Activated CD4-positive, alpha-beta memory T cell treated with anti-CD3 and anti-CD28 coated beads for 36 hours (primary cell): Measurements from ENCODE around the gene DNAH9. TPM values are rescaled to one million over a fixed set of nuclear protein-coding genes. Genes with fewer than 3 reads are reported as not detected.

ENCODE experiments used
- CTCF ChIA-PET: fragments of 350-600 bp; sonication (Branson Sonifier 250); formaldehyde crosslinking; loops from one replicate; lab custom pipeline; 2021; ENCODE audit warnings: antibody characterized with exemption, inconsistent platforms; lab: Charles Lee
- POLR2A ChIA-PET: fragments of 350-600 bp; sonication (Branson Sonifier 250); formaldehyde crosslinking; loops from one replicate; lab custom pipeline; 2021; ENCODE audit warnings: antibody characterized with exemption; lab: Charles Lee
- DNase-seq: peaks from one replicate; pipeline ENCODE4 v3.0.0-alpha.2; 2020
- H3K27ac Mint-ChIP-seq: one replicate; pipeline ENCODE4 v1.8.0; 2021; ENCODE audit warnings: mixed read lengths
- H3K27me3 Mint-ChIP-seq: one replicate; pipeline ENCODE4 v1.8.0; 2021; ENCODE audit warnings: mixed read lengths
- H3K36me3 Mint-ChIP-seq: one replicate; pipeline ENCODE4 v1.8.0; 2021; ENCODE audit warnings: mixed read lengths
- H3K4me1 Mint-ChIP-seq: one replicate; pipeline ENCODE4 v1.8.0; 2021; ENCODE audit warnings: low read depth, mixed read lengths
- H3K4me3 Mint-ChIP-seq: one replicate; pipeline ENCODE4 v1.8.0; 2021; ENCODE audit warnings: mild to moderate bottlenecking, mixed read lengths
- H3K9me3 Mint-ChIP-seq: one replicate; pipeline ENCODE4 v1.8.0; 2021; ENCODE audit warnings: mixed read lengths
- intact Hi-C: fragments of 100-400 bp; cut with micrococcal nuclease; formaldehyde crosslinking; loops from one replicate; pipeline ENCODE4 v1.15.1; 2023
- total RNA-seq, 2 experiments: library from RNA; stranded (reverse); gene quantifications; one replicate each; pipeline ENCODE4 v1.2.3, GENCODE V29; 2021

Gene DNAH9
- total RNA-seq, 2 experiments from 2014 or later = not detected

DNA sequence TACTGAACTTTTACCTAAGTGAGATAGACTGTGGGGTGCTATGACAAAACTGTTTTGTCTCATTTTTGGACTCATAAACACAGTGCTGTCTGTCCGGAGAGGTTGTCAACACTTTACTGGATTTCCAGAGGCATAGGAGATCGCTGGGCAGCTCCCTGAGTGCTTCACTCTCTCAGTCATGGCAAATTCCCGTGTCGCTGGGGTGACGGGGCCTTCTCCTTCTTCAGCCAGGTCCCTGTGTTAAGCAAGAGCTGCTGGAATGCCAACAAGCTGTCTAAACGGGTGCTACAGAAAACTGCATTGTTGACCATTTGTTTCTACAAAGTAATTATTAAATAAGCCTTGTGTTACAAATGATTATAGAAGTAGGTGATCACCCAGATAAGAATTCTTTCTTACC lies 141.6 kb downstream of the DNAH9 start:
- Mint-ChIP-seq H3K4me3 (no peak overlapping the region), H3K9me3 (no peaks in the 10 kb centered on the region), H3K27me3 (no peaks in the 10 kb centered on the region), H3K36me3 (no peaks in the 10 kb centered on the region), H3K4me1 (no peaks in the 10 kb centered on the region), H3K27ac (no peak overlapping the region)
- DNase-seq = no peak
- intact Hi-C loops = no loop called here
- CTCF ChIA-PET = no interaction called here
- POLR2A ChIA-PET = no interaction called here

DNA sequence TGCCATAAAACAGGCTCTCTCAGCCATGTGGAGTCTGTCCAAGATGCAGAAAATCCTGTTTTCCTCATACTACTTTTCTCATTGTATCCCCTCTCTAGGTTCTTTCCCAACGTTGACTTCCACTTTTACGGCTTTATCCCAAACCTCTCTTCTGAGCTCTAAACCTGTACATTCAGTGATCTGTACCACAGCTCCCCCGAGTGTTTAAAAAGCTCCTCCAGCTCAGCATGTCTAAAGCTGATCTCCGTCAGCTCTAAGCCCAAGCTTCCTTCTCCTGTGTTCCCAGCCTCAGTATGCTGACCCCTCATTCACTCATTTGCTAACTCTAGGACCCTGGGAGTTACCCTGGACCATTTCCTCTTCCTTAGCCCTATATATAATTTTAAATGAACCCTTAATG lies 144.6 kb downstream of the DNAH9 start:
- Mint-ChIP-seq H3K9me3 (peaks cover 9% of the 10 kb centered on the region), H3K4me1 (no peaks in the 10 kb centered on the region), H3K27me3 (no peaks in the 10 kb centered on the region), H3K4me3 (no peak overlapping the region), H3K27ac (no peak overlapping the region), H3K36me3 (no peaks in the 10 kb centered on the region)
- ChIA-PET POLR2A (interaction anchor here (0.6 kb wide), 1 partner anchor 118 kb away, joined by 3 read pairs; no protein-coding TSS in a partner anchor), CTCF (interaction anchor here (0.7 kb wide), 1 partner anchor 98 kb away, joined by 3 read pairs; no protein-coding TSS in a partner anchor)
- no peak for DNase-seq
- intact Hi-C loops = no loop called here

DNA sequence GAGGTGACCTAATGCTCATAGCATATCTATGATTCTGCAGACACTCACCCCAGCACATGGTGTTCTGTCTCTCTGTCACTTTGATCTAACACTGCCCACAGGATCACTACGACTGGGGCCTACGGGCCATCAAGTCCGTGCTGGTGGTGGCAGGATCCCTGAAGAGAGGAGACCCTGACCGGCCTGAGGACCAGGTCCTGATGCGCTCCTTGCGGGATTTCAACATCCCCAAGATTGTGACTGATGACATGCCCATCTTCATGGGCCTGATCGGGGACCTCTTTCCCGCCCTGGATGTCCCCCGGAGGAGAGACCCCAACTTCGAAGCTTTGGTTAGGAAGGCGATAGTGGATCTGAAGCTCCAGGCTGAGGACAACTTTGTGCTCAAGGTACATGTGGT lies 146.4 kb downstream of the DNAH9 start:
- Mint-ChIP-seq H3K36me3 (no peaks in the 10 kb centered on the region), H3K27me3 (no peaks in the 10 kb centered on the region), H3K4me1 (no peaks in the 10 kb centered on the region), H3K9me3 (peaks cover 9% of the 10 kb centered on the region), H3K4me3 (no peak overlapping the region), H3K27ac (no peak overlapping the region)
- intact Hi-C loops = no loop called here
- ChIA-PET CTCF (no interaction called here), POLR2A (no interaction called here)
- no peak for DNase-seq

DNA sequence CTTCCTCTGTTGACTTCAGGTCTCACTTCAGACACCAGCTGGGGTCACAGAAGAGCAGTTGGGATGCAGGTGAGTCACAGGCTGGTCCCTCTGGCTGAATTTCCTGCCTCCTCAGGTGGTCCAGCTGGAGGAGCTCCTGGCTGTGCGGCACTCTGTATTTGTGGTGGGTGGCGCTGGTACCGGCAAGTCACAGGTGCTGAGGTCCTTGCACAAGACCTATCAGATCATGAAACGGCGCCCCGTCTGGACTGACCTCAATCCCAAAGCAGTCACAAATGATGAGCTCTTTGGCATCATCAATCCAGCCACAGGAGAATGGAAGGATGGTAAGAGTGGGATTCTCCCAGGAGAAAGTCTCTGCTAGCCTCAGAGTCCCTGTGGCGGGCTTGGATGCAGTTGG lies 149.2 kb downstream of the DNAH9 start:
- Mint-ChIP-seq H3K9me3 (peaks cover 9% of the 10 kb centered on the region), H3K27ac (no peak overlapping the region), H3K27me3 (no peaks in the 10 kb centered on the region), H3K4me1 (no peaks in the 10 kb centered on the region), H3K36me3 (no peaks in the 10 kb centered on the region), H3K4me3 (no peak overlapping the region)
- intact Hi-C loops = no loop called here
- ChIA-PET POLR2A (no interaction called here), CTCF (no interaction called here)
- DNase-seq = no peak

DNA sequence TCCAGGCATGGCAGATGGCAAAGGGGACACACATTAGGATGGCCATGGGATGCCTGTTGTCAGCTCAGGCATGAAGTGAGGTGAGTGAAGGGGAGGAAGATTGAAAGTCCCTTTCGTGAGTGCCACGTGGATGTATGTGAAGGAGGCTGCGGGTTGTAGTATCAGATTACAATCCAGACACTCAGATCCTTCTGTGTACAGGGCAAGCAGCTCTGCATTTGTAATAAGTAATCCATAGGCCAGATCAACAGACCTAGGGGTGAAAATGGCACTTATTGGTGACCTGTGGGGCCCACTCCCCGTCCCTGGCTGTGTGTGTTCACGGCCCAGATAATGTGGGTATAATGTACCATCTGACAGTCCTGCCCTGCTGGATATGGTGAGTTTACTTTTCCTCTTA lies 159.5 kb downstream of the DNAH9 start:
- Mint-ChIP-seq H3K27me3 (no peaks in the 10 kb centered on the region), H3K9me3 (peaks cover 10% of the 10 kb centered on the region), H3K27ac (no peak overlapping the region), H3K4me1 (no peaks in the 10 kb centered on the region), H3K36me3 (peaks cover 1% of the 10 kb centered on the region), H3K4me3 (no peak overlapping the region)
- no peak for DNase-seq
- intact Hi-C loops = no loop called here
- POLR2A ChIA-PET = no interaction called here
- CTCF ChIA-PET = no interaction called here

DNA sequence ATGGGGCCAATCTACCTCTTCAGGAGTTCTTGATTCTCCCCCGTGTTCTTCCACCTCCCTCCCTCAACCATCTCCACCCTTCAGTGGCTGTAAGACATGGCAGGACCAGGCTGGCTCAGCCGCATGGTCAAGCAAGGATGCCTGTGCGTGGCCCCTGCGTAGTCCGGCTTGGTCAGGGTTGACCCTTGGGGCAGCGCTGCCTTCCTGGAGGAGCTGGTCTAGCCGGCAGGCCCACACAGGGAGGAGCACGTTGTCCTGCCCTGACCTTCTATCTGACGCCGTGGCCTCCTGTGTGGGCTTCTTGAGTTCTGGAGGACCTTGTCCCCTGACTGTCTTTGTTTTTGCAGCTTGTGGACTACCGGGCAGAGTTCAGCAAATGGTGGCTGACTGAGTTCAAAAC lies 169.8 kb downstream of the DNAH9 start:
- POLR2A ChIA-PET = no interaction called here
- Mint-ChIP-seq H3K36me3 (no peaks in the 10 kb centered on the region), H3K27ac (no peak overlapping the region), H3K27me3 (no peaks in the 10 kb centered on the region), H3K4me1 (no peaks in the 10 kb centered on the region), H3K4me3 (no peak overlapping the region), H3K9me3 (no peaks in the 10 kb centered on the region)
- DNase-seq = no peak
- intact Hi-C loops = no loop called here
- CTCF ChIA-PET = no interaction called here

DNA sequence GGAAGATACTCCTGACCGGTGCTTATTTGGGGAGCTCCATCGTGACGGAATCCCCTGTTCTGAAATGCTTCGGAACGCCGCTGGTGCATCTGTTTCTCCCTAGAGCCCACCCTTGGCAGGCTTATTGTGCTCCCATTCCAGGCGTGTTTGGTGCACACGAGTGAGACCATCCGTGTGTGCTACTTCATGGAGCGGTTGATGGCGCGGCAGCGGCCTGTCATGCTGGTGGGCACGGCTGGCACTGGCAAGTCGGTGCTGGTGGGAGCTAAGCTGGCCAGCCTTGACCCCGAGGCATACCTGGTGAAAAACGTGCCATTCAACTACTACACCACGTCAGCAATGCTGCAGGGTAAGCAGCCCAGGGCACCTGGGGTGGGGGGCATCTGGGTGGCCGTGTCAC lies 170.7 kb downstream of the DNAH9 start:
- ChIA-PET POLR2A (no interaction called here), CTCF (no interaction called here)
- H3K9me3 Mint-ChIP-seq = no peaks in the 10 kb centered on the region
- intact Hi-C loops = no loop called here
- DNase-seq = no peak
- H3K4me3 Mint-ChIP-seq = no peak overlapping the region
- no peak overlapping the region for H3K27ac Mint-ChIP-seq
- no peaks in the 10 kb centered on the region for H3K4me1 Mint-ChIP-seq
- no peaks in the 10 kb centered on the region for H3K27me3 Mint-ChIP-seq
- H3K36me3 Mint-ChIP-seq = no peaks in the 10 kb centered on the region

DNA sequence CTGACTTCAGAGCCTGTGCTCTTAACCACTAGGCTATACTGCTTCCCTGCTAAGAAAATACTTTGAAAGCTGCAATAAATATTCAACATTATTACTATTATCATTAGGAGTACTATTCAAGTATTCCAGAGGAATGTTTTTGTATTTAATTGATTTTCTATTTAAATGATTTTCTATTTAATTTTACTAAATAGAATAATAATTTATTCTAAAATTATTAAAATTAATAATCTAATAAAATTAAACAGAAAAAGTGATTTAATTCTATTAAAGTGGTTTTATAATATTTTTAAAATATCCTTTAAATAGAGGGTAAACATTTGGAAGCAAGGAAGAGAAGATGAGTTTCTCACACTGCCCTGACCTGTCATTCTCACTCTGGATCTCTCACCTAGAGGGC lies 173.8 kb downstream of the DNAH9 start:
- ChIA-PET CTCF (no interaction called here), POLR2A (no interaction called here)
- H3K4me3 Mint-ChIP-seq = no peak overlapping the region
- H3K36me3 Mint-ChIP-seq = no peaks in the 10 kb centered on the region
- intact Hi-C loops = no loop called here
- H3K4me1 Mint-ChIP-seq = no peaks in the 10 kb centered on the region
- no peaks in the 10 kb centered on the region for H3K27me3 Mint-ChIP-seq
- no peaks in the 10 kb centered on the region for H3K9me3 Mint-ChIP-seq
- no peak for DNase-seq
- no peak overlapping the region for H3K27ac Mint-ChIP-seq

DNA sequence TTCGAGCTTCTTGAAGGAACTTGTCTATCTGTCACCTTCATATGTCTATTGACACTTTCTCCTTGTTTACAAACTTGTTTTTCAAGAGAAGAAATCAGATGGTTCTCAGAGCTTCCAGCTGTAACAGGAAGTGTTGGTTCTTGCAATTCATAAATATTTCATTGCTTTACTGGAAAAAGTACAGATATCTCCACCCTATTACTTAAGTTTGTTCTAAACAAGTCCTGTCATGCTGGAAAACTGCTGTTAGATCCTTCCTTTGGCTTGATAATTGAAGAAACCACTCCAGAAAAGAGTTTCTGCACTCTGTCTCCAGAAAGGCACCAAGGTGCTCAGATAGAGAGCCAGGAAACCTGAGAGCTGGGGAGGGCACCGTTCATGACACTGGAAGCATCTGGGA lies 181.6 kb downstream of the DNAH9 start:
- DNase-seq = no peak
- peaks cover 2% of the 10 kb centered on the region for H3K9me3 Mint-ChIP-seq
- H3K36me3 Mint-ChIP-seq = no peaks in the 10 kb centered on the region
- no peak overlapping the region for H3K4me3 Mint-ChIP-seq
- CTCF ChIA-PET = no interaction called here
- POLR2A ChIA-PET = no interaction called here
- no peak overlapping the region for H3K27ac Mint-ChIP-seq
- H3K4me1 Mint-ChIP-seq = no peaks in the 10 kb centered on the region
- H3K27me3 Mint-ChIP-seq = no peaks in the 10 kb centered on the region
- intact Hi-C loops = no loop called here

DNA sequence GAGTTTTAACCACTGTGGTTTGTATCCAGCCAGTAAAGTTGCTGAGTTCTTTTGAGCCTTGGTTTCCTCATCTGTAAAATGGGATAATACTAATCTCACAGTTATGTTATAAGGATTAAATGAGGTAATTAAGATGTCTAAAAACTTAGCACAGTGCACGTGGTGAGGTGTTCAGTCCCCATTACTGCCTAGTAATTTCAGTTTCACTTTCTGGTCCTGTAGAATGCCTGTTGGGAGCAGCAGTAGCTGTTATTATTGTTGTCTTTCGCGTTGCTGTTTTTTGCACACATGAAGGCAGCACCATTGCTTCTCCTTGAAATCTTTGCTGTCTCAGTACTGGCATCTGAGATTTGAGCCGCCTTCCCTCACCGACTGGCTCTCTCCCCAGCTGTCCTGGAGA lies 182.4 kb downstream of the DNAH9 start:
- H3K9me3 Mint-ChIP-seq = peaks cover 2% of the 10 kb centered on the region
- H3K27ac Mint-ChIP-seq = no peak overlapping the region
- no peak for DNase-seq
- H3K4me1 Mint-ChIP-seq = no peaks in the 10 kb centered on the region
- intact Hi-C loops = no loop called here
- H3K4me3 Mint-ChIP-seq = no peak overlapping the region
- no peaks in the 10 kb centered on the region for H3K36me3 Mint-ChIP-seq
- ChIA-PET CTCF (no interaction called here), POLR2A (no interaction called here)
- H3K27me3 Mint-ChIP-seq = no peaks in the 10 kb centered on the region

DNA sequence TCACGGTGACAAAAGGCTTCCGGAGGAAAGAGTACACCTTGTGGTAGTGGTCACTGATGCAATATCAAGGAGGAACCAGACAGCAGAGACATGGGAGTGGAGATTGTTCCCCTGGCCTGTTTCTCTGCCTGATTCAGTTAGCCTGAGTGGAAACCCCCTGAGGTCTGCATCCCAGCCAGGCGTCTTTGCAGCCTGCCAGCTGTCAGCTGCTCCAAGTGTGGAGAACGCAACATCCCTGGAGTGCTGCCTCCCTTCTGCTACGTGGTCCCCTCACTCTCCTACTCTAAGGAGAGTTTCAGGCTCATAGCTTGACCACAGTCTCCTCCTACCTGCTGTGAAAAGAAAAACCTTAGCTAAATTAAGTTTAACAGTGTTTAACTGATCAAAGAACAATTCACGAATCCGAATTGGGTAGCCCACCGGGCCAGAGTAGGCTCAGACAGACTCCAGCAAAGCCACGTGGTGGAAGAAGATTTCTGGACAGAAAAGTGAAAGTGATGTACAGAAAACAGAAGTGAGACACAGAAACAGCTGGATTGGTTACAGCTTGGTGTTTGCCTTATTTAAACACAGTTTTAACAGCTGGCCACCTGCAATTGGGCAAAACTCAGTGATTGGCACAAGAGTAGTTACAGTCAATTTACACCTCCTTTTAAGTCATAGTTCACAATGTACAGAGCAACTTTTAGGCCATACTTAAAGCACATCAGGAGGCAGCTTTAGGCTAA lies 188.6 kb downstream of the DNAH9 start:
- ChIA-PET CTCF (no interaction called here), POLR2A (no interaction called here)
- peaks cover 10% of the 10 kb centered on the region for H3K9me3 Mint-ChIP-seq
- no peaks in the 10 kb centered on the region for H3K27me3 Mint-ChIP-seq
- H3K27ac Mint-ChIP-seq = no peak overlapping the region
- intact Hi-C loops = no loop called here
- DNase-seq = no peak
- no peaks in the 10 kb centered on the region for H3K36me3 Mint-ChIP-seq
- no peak overlapping the region for H3K4me3 Mint-ChIP-seq
- H3K4me1 Mint-ChIP-seq = no peaks in the 10 kb centered on the region

DNA sequence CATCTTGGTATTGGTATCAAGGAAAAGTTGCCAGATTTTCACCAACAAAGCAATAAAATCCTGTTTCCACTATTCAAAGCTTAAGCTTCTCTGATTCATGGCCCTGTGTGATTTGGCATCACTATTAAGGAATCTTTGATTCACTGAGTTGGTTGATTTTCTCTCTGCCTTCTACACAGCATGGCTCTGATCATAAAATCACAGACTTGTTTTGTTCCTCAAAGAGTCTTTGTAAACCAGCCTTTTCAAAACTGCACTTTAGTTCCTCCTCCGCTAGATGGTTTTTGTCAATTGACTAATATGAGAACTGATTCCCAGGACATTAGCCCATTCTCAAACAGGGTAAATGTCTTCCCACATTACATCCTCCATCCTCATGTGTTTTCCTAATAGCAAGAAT lies 197.6 kb downstream of the DNAH9 start:
- CTCF ChIA-PET = no interaction called here
- no peak overlapping the region for H3K27ac Mint-ChIP-seq
- H3K4me3 Mint-ChIP-seq = no peak overlapping the region
- DNase-seq = no peak
- H3K4me1 Mint-ChIP-seq = no peaks in the 10 kb centered on the region
- intact Hi-C loops = no loop called here
- no peaks in the 10 kb centered on the region for H3K9me3 Mint-ChIP-seq
- H3K27me3 Mint-ChIP-seq = no peaks in the 10 kb centered on the region
- POLR2A ChIA-PET = no interaction called here
- H3K36me3 Mint-ChIP-seq = no peaks in the 10 kb centered on the region

DNA sequence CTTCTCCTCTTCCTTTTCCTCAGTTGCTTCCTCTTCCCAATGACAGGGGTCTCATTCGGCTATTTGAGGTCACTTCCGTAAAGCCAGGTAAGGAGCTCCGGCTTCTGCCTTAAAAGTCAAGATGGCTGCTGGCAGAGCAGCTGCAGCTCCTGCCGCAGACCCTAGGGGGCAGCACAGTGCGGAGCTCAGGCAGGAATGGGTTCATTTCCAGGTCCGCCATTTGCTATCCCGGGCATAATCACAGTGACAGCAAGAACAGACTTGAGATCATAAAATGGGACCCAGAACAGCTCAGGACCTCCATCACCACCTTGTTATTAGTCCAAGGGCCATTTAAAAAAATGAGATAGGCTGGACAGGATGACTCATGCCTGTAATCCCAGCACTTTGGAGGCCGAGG lies 199.5 kb downstream of the DNAH9 start:
- no peaks in the 10 kb centered on the region for H3K4me1 Mint-ChIP-seq
- POLR2A ChIA-PET = no interaction called here
- no peaks in the 10 kb centered on the region for H3K9me3 Mint-ChIP-seq
- no peaks in the 10 kb centered on the region for H3K27me3 Mint-ChIP-seq
- no peak overlapping the region for H3K27ac Mint-ChIP-seq
- no peaks in the 10 kb centered on the region for H3K36me3 Mint-ChIP-seq
- no peak overlapping the region for H3K4me3 Mint-ChIP-seq
- no peak for DNase-seq
- intact Hi-C loops = no loop called here
- CTCF ChIA-PET = no interaction called here
